Heart right ventricle (tissue), 16 donors: ENCODE measurements around the gene OR4C11. TPM values are rescaled to one million over a fixed set of nuclear protein-coding genes. Genes with fewer than 3 reads are reported as not detected.

ENCODE experiments used
- ATAC-seq, 8 donors: fragments of 200-7000 bp; cut with Tn5 transposase; one replicate each; pipeline ENCODE4 v1.9.1; 2020; ENCODE audit warnings: mild to moderate bottlenecking in 8 of 8, moderate library complexity in 8 of 8, moderate number of reproducible peaks in 1 of 8
- DNase-seq, 2 donors: peaks; one replicate each; pipeline ENCODE4 v3.0.0-alpha.2; 2020
- H3K27ac ChIP-seq, 10 donors: fragments of 200-600 bp; sonication (generic) in 2 of 10; one replicate each; pipeline versions ENCODE4 v1.5.0 to v1.8.0; 2020 to 2022; ENCODE audit warnings: mild to moderate bottlenecking in 3 of 10
- H3K27me3 ChIP-seq, 7 donors: fragments of 200-600 bp; one replicate each; pipeline ENCODE4 v1.8.0; 2021 to 2022; ENCODE audit warnings: mild to moderate bottlenecking in 2 of 7
- H3K36me3 ChIP-seq, 9 donors: fragments of 200-600 bp; sonication (generic) in 1 of 9; one replicate each; pipeline versions ENCODE4 v1.5.0 to v1.8.0; 2020 to 2022; ENCODE audit warnings: mild to moderate bottlenecking in 2 of 9
- H3K4me1 ChIP-seq, 9 donors: fragments of 200-600 bp; sonication (generic) in 1 of 9; one replicate each; pipeline versions ENCODE4 v1.5.0 to v1.8.0; 2020 to 2022; ENCODE audit warnings: mild to moderate bottlenecking in 4 of 9
- H3K4me3 ChIP-seq, 10 donors: fragments of 200-600 bp; sonication (generic) in 2 of 10; one replicate each; pipeline versions ENCODE4 v1.5.0 to v1.8.0; 2020 to 2022; ENCODE audit warnings: mild to moderate bottlenecking in 7 of 10, moderate library complexity in 2 of 10
- H3K9me3 ChIP-seq, 11 donors: fragments of 200-600 bp in 10 of 11; sonication (generic) in 2 of 11; one replicate each; pipeline versions ENCODE4 v1.5.0 to v1.8.0; 2013 to 2022; ENCODE audit warnings: mild to moderate bottlenecking in 2 of 11, control low read depth in 1 of 11, moderate library complexity in 1 of 11
- WGBS, 2 donors: extraction: QIAGEN DNeasy Blood & Tissue Kit; methylation state at CpG; one replicate each; pipeline ENCODE4 v1.1.7; 2013; ENCODE audit warnings: inconsistent platforms in 1 of 2; 5-methylcytosine and 5-hydroxymethylcytosine counted together
- intact Hi-C, 10 donors: fragments of 100-400 bp; cut with DNase I; formaldehyde crosslinking; loops; one replicate each; pipeline versions ENCODE4 v1.11.1 to v1.14.2; 2022
- long read RNA-seq, 3 donors: library from polyadenylated mRNA; unstranded; transcript quantifications; one replicate each; pipeline ENCODE4 v2.0.0, GENCODE V29; 2020 to 2021
- polyA plus RNA-seq, 2 donors: library from polyadenylated mRNA; stranded (reverse); fragments of 200-250 nt; gene quantifications; one replicate each; pipeline ENCODE4 v1.2.3, GENCODE V29; 2013
- total RNA-seq, 10 donors: library from RNA; stranded (reverse); fragmentation: NEBNext Ultra II Directional in 3 of 10; extraction: Animal tissue kit (Norgen Biotek cat#: 25700) in 3 of 10; gene quantifications; one replicate each; pipeline versions ENCODE4 v1.2.1 to v1.2.4, GENCODE V29; 2021 to 2023
- TF ChIP-seq, protein P1 (sequence below), 9 donors: fragments of 200-600 bp; sonication (generic) in 2 of 9; IDR thresholded peaks; one replicate each; pipeline versions ENCODE4 v1.5.0 to v1.8.0; 2021 to 2022; ENCODE audit warnings: antibody characterized with exemption in 9 of 9, mild to moderate bottlenecking in 5 of 9, moderate library complexity in 1 of 9
- donor health status: Arrhythmogenic right ventricular cardiomyopathy.
- donor health status: ischemic (EF 13 %, LVEDD 7.1; RV severe dilation, severe dysfunction).
- donor health status: healthy with polysubstance abuse.
- donor health status: DM: no; HTN: yes; CAD: no.
- donor health status: DM: no; HTN: no; CAD: no.
- donor health status: ischemic (EF 25% LVEDD 6.9; RV normal size, moderate dysfunction).
- donor health status: ischemic (EF 25% LVEDD 5.7; RV mildly dilated, moderate dysfunction).
- donor health status: healthy.
- donor health status: DM: yes; HTN: yes; CAD: no.
- donor health status: Ischemic cardiomyopathy.
- donor health status: ischemic (EF 35%, LVEDD 5.7; RV mildly dilated, moderate dysfunction).
- donor health status: nonischemic (EF 11% LVEDD 7.7; RV severe dilation, severe dysfunction).
- donor health status: DM: yes; HTN: yes; CAD: no.
- donor health status: PGD.
- donor health status: ischemic (EF 29% LVEDD 5.4; RV normal size, mild dysfunction).
- donor health status: nonischemic (EF 23%, LVEDD 6.1; RV moderate dilation, normal function).

Gene OR4C11
- total RNA-seq (not detected), polyA plus RNA-seq (not detected)
- long read RNA-seq, donor 1, result 0 reads
- long read RNA-seq, donor 2, result 0 reads
- long read RNA-seq, donor 3, result 0 reads

- 40 to 48% methylated on average over 2 of the region's 2 CpGs for WGBS, 2 donors
- no peaks in the 10 kb centered on the region for H3K27me3 ChIP-seq
- intact Hi-C loops, result loop anchor here in 1 of 10 donors (10.0 kb wide), 1 partner anchor 57 kb away; the partner anchor contains the start of gene OR4C6
- no peak within 1 kb of the TSS for H3K27ac ChIP-seq
- H3K36me3 ChIP-seq, result no peaks in the 10 kb centered on the region
- TF ChIP-seq, protein P1, sequence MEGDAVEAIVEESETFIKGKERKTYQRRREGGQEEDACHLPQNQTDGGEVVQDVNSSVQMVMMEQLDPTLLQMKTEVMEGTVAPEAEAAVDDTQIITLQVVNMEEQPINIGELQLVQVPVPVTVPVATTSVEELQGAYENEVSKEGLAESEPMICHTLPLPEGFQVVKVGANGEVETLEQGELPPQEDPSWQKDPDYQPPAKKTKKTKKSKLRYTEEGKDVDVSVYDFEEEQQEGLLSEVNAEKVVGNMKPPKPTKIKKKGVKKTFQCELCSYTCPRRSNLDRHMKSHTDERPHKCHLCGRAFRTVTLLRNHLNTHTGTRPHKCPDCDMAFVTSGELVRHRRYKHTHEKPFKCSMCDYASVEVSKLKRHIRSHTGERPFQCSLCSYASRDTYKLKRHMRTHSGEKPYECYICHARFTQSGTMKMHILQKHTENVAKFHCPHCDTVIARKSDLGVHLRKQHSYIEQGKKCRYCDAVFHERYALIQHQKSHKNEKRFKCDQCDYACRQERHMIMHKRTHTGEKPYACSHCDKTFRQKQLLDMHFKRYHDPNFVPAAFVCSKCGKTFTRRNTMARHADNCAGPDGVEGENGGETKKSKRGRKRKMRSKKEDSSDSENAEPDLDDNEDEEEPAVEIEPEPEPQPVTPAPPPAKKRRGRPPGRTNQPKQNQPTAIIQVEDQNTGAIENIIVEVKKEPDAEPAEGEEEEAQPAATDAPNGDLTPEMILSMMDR (IDR thresholded peaks at IDR 0.05), result no peak
- peaks cover 0 to 6% (median 0%) of the 10 kb centered on the region in 11 donors for H3K9me3 ChIP-seq
- H3K4me1 ChIP-seq, result no peaks in the 10 kb centered on the region
- ATAC-seq (no peak), DNase-seq (no peak)
- H3K4me3 ChIP-seq, result no peak within 1 kb of the TSS
These were observed at the start of gene OR4C11 for GRCh38 chr11:55607545-55607944. OR4C11 (minus strand) TSS chr11:55607645; CDS start chr11:55604373, 3,272 bp downstream.

- Histone ChIP-seq H3K27ac (no peak overlapping the region), H3K36me3 (no peaks in the 10 kb centered on the region), H3K4me1 (no peaks in the 10 kb centered on the region), H3K9me3 (peaks cover 0 to 3% (median 0%) of the 10 kb centered on the region in 11 donors), H3K4me3 (no peak overlapping the region), H3K27me3 (no peaks in the 10 kb centered on the region)
- TF ChIP-seq, protein P1 (IDR thresholded peaks at IDR 0.05), result no peak
- ATAC-seq, result no peak
- no peak for DNase-seq
- intact Hi-C loops, result no loop called here
These were observed 47.7 kb upstream of the OR4C11 start for GRCh38 chr11:55655096-55655495.

- ATAC-seq (no peak), DNase-seq (no peak)
- Histone ChIP-seq H3K36me3 (no peaks in the 10 kb centered on the region), H3K4me3 (no peak overlapping the region), H3K4me1 (no peaks in the 10 kb centered on the region), H3K27ac (no peak overlapping the region), H3K9me3 (peaks cover 0 to 3% (median 0%) of the 10 kb centered on the region in 11 donors), H3K27me3 (no peaks in the 10 kb centered on the region)
- WGBS, 2 donors, result 40 to 59% methylated on average over 1 of the region's 1 CpG
- intact Hi-C loops, result no loop called here
- TF ChIP-seq, protein P1 (IDR thresholded peaks at IDR 0.05), result no peak
These were observed 45.1 kb upstream of the OR4C11 start for GRCh38 chr11:55652560-55652959.

- no peak for ATAC-seq
- H3K27me3 ChIP-seq, result no peaks in the 10 kb centered on the region
- H3K27ac ChIP-seq, result no peak within 1 kb of the TSS
- H3K9me3 ChIP-seq, result peaks cover 0 to 13% (median 0%) of the 10 kb centered on the region in 11 donors
- WGBS, 2 donors, result 61 to 74% methylated on average over 2 of the region's 2 CpGs
- no peaks in the 10 kb centered on the region for H3K36me3 ChIP-seq
- intact Hi-C loops, result no loop called here
- TF ChIP-seq, protein P1 (IDR thresholded peaks at IDR 0.05), result no peak
- no peaks in the 10 kb centered on the region for H3K4me1 ChIP-seq
- H3K4me3 ChIP-seq, result no peak within 1 kb of the TSS
- no peak for DNase-seq
These were observed 40.6 kb upstream of the OR4C11 start, which contains the start of gene OR4S2 for GRCh38 chr11:55648027-55648426. OR4S2 (plus strand) TSS chr11:55648327; CDS start chr11:55650904, 2,577 bp downstream.
